GM10248 (cell line): ENCODE results near the gene RSPH9.

Experiments used
- CTCF ChIA-PET: fragments of 300-600 bp; sonication (Branson Sonifier 250); formaldehyde crosslinking; extraction: SDS; loops from one replicate; lab custom pipeline; 2021; ENCODE audit warnings: antibody characterized with exemption; lab: Yijun Ruan, JAX
- POLR2A ChIA-PET: fragments of 350-650 bp; sonication (Branson Sonifier 250); formaldehyde crosslinking; extraction: SDS; loops from one replicate; lab custom pipeline; 2020; ENCODE audit warnings: antibody characterized with exemption; lab: Yijun Ruan, JAX
- DNase-seq: peaks from one replicate; pipeline ENCODE4 v3.0.0; 2012; ENCODE audit errors: extremely low spot score
- CTCF ChIP-seq: IDR thresholded peaks from 2 replicates; pipeline ENCODE4 v1.5.1; 2012; ENCODE audit warnings: mild to moderate bottlenecking, low read depth; ENCODE audit errors: extremely low read depth, missing control alignments, control extremely low read depth

Gene RSPH9

DNA sequence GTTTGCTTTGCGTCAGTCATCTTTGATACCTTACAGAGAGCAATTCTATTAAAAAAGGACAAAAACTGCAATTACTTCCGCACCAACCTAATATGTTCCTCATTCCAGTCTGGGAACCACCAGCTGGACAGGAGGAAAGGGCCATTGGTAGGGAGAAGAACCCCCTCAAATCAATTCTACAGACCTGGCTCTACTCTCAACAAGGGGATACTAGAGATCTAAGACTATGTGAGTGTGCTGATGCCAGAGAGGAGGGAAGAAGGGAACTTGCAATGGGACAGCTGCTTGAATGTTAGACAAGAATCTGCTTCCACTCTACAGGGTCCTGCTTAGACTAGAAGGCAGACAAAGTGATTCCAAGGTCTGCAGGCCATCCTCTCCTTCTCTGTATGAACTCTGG lies 29.5 kb downstream of the RSPH9 start:
- POLR2A ChIA-PET = interaction anchor here (0.6 kb wide), 1 partner anchor 113 kb away, joined by 6 read pairs; no protein-coding TSS in a partner anchor
- TF ChIP-seq CTCF = no peak
- CTCF ChIA-PET = interaction anchor here (1.6 to 12.5 kb wide), 4 partner anchors 9 to 401 kb away, joined by 4 to 152 read pairs (median 46); partner anchors contain the start of genes MRPS18A and VEGFA
- DNase-seq = no peak

DNA sequence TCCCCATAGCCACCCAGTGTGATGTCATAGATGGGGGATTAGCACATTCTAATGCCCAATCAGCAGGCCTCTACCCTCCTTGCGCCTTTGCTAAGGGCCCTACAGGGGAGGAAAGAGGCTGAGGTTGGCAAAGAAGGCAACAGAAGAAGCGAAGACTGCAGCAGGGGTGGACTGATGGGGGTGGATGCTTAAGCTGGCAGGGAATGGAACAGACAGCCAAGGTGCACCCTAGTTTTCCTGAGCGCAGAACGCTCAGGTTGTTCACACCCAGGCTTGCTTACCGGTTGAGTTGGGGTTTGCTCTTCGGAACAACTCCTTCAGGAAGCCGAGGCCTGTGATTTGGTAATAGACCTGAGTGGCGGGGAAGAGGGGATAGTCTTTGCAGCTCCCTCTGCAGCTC lies 30.1 kb downstream of the RSPH9 start:
- CTCF ChIA-PET = interaction anchor here (1.2 to 12.5 kb wide), 4 partner anchors 8 to 400 kb away, joined by 4 to 152 read pairs (median 6); partner anchors contain the start of gene MRPS18A

DNA sequence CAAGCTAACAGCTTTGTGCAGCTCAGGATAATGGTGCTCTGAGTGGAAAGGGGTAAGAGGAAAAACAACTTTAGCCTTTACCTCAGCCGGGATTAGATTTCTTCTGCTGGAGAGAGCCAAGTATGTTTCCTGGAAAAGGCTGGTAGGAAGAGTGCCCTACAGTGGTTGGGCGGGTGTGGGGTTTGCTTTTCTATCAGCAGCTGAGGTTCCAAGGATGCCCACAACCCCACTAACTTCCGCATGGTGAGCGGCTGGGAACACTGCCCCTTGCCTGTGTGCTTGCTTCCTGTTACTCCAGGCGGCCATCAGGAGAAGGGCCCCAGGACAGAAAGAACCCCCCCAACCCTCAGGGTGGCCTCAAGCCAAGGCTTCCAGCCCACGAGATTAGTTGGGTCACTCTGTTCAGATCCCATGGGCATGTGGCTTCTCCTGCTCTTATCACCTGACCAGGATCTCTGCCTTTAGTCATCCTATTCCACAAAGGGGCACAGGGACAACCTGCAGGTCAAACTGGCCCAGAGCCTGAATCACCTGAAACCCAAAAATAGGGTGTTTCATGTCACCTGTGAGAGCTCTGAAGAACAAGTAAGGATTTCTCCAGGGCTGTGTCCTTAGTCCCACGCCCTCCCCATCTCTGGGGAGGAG lies 32.2 kb downstream of the RSPH9 start:
- ChIA-PET POLR2A (no interaction called here), CTCF (interaction anchor here (0.8 to 5.0 kb wide), 5 partner anchors 9 to 402 kb away, joined by 3 to 56 read pairs (median 4); no protein-coding TSS in a partner anchor)
- TF ChIP-seq CTCF = no peak
- no peak for DNase-seq

More for the DNA sequence above, 30.1 kb downstream of the RSPH9 start:
- POLR2A ChIA-PET = no interaction called here
- DNase-seq = no peak
- no peak for TF ChIP-seq CTCF

- POLR2A ChIA-PET = interaction anchor here (0.5 kb wide), 1 partner anchor 662 kb away, joined by 3 read pairs; no protein-coding TSS in a partner anchor
- no peak for TF ChIP-seq CTCF
- CTCF ChIA-PET = interaction anchor here (1.3 to 5.0 kb wide), 5 partner anchors 10 to 401 kb away, joined by 3 to 56 read pairs (median 4); no protein-coding TSS in a partner anchor
- DNase-seq = no peak
These were observed 32.9 kb downstream of the RSPH9 start for GRCh38 chr6:43677759-43678158.

DNA sequence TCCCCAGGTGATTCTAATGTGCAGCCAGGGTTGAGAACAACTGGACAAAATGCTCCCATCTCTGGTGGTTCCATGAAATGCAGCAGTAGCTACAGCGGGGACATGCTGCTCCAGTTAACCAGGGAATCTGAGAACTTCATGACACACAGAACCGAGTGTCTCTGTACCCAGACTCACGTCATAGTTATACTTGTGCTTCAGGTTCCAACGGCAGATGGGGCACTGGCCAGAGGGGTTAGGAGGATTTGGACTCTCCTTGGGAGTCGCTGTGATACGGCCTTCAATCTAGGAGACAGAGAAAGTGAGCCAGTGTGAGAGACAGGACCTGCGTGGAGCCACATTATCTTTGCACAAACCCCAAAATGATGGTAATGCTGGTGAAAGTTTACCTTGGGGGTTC lies 33.5 kb downstream of the RSPH9 start:
- TF ChIP-seq CTCF = no peak
- CTCF ChIA-PET = interaction anchor here (1.0 to 5.0 kb wide), 6 partner anchors 10 to 401 kb away, joined by 3 to 56 read pairs (median 4); no protein-coding TSS in a partner anchor
- no peak for DNase-seq
- POLR2A ChIA-PET = interaction anchor here (0.5 kb wide), 1 partner anchor 663 kb away, joined by 3 read pairs; no protein-coding TSS in a partner anchor

DNA sequence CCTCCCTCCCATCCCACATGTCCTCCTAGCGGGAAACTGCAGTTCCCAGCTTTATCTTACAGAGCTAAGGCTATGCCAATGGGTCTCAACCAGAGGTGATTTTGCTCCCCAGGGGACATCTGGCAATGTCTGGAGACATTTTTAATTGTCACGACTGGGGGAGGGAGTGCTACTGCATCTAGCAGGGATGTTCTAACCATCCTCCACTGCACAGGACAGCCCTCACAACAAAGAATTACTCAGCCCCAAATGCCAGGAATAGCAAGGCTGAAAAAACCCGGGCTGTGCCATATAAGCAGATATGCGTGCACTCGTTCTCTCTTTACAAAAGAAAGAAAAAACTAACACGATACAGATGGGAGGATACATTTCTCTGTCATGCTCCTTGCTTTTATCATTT lies 34.2 kb downstream of the RSPH9 start:
- no peak for DNase-seq
- CTCF ChIA-PET = interaction anchor here (1.0 to 5.0 kb wide), 4 partner anchors 10 to 90 kb away, joined by 3 to 56 read pairs (median 4); no protein-coding TSS in a partner anchor
- no peak for TF ChIP-seq CTCF
- POLR2A ChIA-PET = no interaction called here
